Hepatocyte (in vitro differentiated cells): Measurements from ENCODE around the gene CUBN. TPM values are rescaled to one million over a fixed set of nuclear protein-coding genes. Genes with fewer than 3 reads are reported as not detected.

Experiments used
- DNase-seq: peaks from one replicate; pipeline ENCODE4 v3.0.0-alpha.2; 2016; ENCODE audit warnings: low spot score
- H2AFZ ChIP-seq: fragments of 200-600 bp; sonication (generic); 2 replicates; pipeline ENCODE4 v1.6.0; 2016; ENCODE audit warnings: antibody characterized with exemption, mild to moderate bottlenecking
- H3K27ac ChIP-seq: fragments of 200-600 bp; sonication (generic); 2 replicates; pipeline ENCODE4 v1.5.1; 2016; ENCODE audit warnings: mild to moderate bottlenecking
- H3K27me3 ChIP-seq: fragments of 200-600 bp; sonication (generic); 2 replicates; pipeline ENCODE4 v1.6.1; 2016
- H3K36me3 ChIP-seq: fragments of 200-600 bp; sonication (generic); replicated peaks from 2 replicates; pipeline ENCODE4 v1.5.1; 2016; ENCODE audit warnings: low read depth; ENCODE audit not compliant: insufficient read depth
- H3K4me1 ChIP-seq: fragments of 200-600 bp; sonication (generic); 2 replicates; pipeline ENCODE4 v1.5.1; 2016; ENCODE audit warnings: mild to moderate bottlenecking, moderate library complexity; ENCODE audit not compliant: insufficient read depth
- H3K4me2 ChIP-seq: fragments of 200-600 bp; sonication (generic); 2 replicates; pipeline ENCODE4 v1.6.0; 2016
- H3K4me3 ChIP-seq: fragments of 200-600 bp; sonication (generic); 2 replicates; pipeline ENCODE4 v1.5.1; 2016; ENCODE audit warnings: mild to moderate bottlenecking
- H3K79me2 ChIP-seq: fragments of 200-600 bp; sonication (generic); 2 replicates; pipeline ENCODE4 v1.6.0; 2017; ENCODE audit warnings: mild to moderate bottlenecking
- H3K9me2 ChIP-seq: fragments of 200-600 bp; sonication (generic); replicated peaks from 2 replicates; pipeline ENCODE4 v1.6.0; 2017; ENCODE audit warnings: mild to moderate bottlenecking; ENCODE audit not compliant: insufficient read depth
- H3K9me3 ChIP-seq: fragments of 200-600 bp; sonication (generic); 2 replicates; pipeline ENCODE4 v1.5.1; 2016; ENCODE audit warnings: low read depth, mild to moderate bottlenecking
- H4K20me1 ChIP-seq: fragments of 200-600 bp; sonication (generic); 2 replicates; pipeline ENCODE4 v1.6.0; 2016; ENCODE audit warnings: mild to moderate bottlenecking; ENCODE audit not compliant: insufficient read depth, poor library complexity, severe bottlenecking
- EZH2 ChIP-seq: fragments of 200-600 bp; sonication (generic); IDR thresholded peaks from 2 replicates; pipeline ENCODE4 v1.6.1; 2016; ENCODE audit warnings: antibody characterized with exemption, mild to moderate bottlenecking, borderline replicate concordance
- EZH2phosphoT487 ChIP-seq: fragments of 200-600 bp; sonication (generic); IDR thresholded peaks from one replicate; pipeline ENCODE4 v1.6.1; 2018; ENCODE audit warnings: antibody characterized with exemption, mild to moderate bottlenecking, low read depth, moderate library complexity; ENCODE audit not compliant: unreplicated experiment, severe bottlenecking
- WGBS: methylation state at CpG from one replicate; pipeline ENCODE4 v1.1.6; 2016; ENCODE audit warnings: low lambda C conversion rate; ENCODE audit errors: missing lambda C conversion rate; 5-methylcytosine and 5-hydroxymethylcytosine counted together
- polyA plus RNA-seq: library from polyadenylated mRNA; unstranded; fragments of >200 nt; fragmentation: Nextera tagmentation; extraction: Ambion mirVana; gene quantifications from 2 replicates; pipeline ENCODE4 v1.2.1, GENCODE V29; 2016
- total RNA-seq: library from RNA; depleted of rRNA; stranded (reverse); fragments of >200 nt; gene quantifications from 2 replicates; pipeline ENCODE4 v1.2.3, GENCODE V29; 2014
- TF ChIP-seq, protein P1 (sequence below): fragments of 200-600 bp; sonication (generic); IDR thresholded peaks from 2 replicates; pipeline ENCODE4 v1.5.1; 2016; ENCODE audit warnings: antibody characterized with exemption, mild to moderate bottlenecking; ENCODE audit not compliant: poor library complexity

Gene CUBN
- total and polyA plus RNA-seq, 2 experiments from 2014 or later = 2.0 to 10.6 TPM

GRCh38 chr10:17112566-17112965, 17.0 kb downstream of the CUBN start:
- 57% methylated on average over 3 of the region's 3 CpGs for WGBS

GRCh38 chr10:17109475-17110207, 20.0 kb downstream of the CUBN start:
- Histone ChIP-seq H2AFZ (no peak overlapping the region), H4K20me1 (no peaks in the 10 kb centered on the region), H3K4me1 (no peaks in the 10 kb centered on the region), H3K9me2 (no peaks in the 10 kb centered on the region), H3K4me3 (no peak overlapping the region), H3K27me3 (no peaks in the 10 kb centered on the region), H3K36me3 (no peaks in the 10 kb centered on the region), H3K27ac (no peak overlapping the region), H3K4me2 (no peak overlapping the region), H3K9me3 (no peaks in the 10 kb centered on the region), H3K79me2 (no peaks in the 10 kb centered on the region)
- no peak for DNase-seq
- TF ChIP-seq EZH2phosphoT487 = no peak
- TF ChIP-seq, protein P1, sequence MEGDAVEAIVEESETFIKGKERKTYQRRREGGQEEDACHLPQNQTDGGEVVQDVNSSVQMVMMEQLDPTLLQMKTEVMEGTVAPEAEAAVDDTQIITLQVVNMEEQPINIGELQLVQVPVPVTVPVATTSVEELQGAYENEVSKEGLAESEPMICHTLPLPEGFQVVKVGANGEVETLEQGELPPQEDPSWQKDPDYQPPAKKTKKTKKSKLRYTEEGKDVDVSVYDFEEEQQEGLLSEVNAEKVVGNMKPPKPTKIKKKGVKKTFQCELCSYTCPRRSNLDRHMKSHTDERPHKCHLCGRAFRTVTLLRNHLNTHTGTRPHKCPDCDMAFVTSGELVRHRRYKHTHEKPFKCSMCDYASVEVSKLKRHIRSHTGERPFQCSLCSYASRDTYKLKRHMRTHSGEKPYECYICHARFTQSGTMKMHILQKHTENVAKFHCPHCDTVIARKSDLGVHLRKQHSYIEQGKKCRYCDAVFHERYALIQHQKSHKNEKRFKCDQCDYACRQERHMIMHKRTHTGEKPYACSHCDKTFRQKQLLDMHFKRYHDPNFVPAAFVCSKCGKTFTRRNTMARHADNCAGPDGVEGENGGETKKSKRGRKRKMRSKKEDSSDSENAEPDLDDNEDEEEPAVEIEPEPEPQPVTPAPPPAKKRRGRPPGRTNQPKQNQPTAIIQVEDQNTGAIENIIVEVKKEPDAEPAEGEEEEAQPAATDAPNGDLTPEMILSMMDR = no peak
- TF ChIP-seq EZH2 = no peak
- WGBS = 92% methylated on average over 3 of the region's 3 CpGs

More at GRCh38 chr10:17112566-17112965, 17.0 kb downstream of the CUBN start:
- no peak overlapping the region for H3K4me3 ChIP-seq
- H3K9me3 ChIP-seq = no peaks in the 10 kb centered on the region
- H3K4me2 ChIP-seq = no peak overlapping the region
- no peak for DNase-seq
- H3K27ac ChIP-seq = no peak overlapping the region
- no peaks in the 10 kb centered on the region for H3K27me3 ChIP-seq
- H4K20me1 ChIP-seq = no peaks in the 10 kb centered on the region
- TF ChIP-seq EZH2phosphoT487 (no peak), EZH2 (no peak)
- TF ChIP-seq, protein P1 = no peak
- no peaks in the 10 kb centered on the region for H3K9me2 ChIP-seq
- no peaks in the 10 kb centered on the region for H3K79me2 ChIP-seq
- H3K4me1 ChIP-seq = no peaks in the 10 kb centered on the region
- no peaks in the 10 kb centered on the region for H3K36me3 ChIP-seq
- no peak overlapping the region for H2AFZ ChIP-seq

DNA sequence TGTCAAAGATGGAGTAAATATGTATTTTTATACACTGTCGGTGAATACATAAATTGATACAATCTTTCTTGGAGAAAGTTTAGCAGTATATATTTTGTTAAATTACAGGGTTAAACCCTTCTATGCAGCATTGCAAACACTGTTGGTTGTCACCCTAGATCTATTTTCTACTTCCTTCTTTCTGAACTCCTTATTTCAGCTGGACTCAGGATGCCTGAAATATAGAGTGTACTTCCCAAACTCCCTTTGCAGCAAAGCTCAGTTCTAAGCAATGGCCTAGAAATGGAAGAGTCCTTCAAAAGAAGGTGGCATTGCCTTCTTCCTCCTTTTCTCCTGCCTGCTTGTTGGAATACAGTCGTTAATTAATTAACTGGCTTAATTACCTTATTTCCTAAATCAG, 20.6 kb downstream of the CUBN start:
- Histone ChIP-seq H3K36me3 (no peaks in the 10 kb centered on the region), H3K4me3 (no peak overlapping the region), H2AFZ (no peak overlapping the region), H3K4me2 (no peak overlapping the region), H3K79me2 (no peaks in the 10 kb centered on the region), H3K27ac (no peak overlapping the region), H3K9me3 (no peaks in the 10 kb centered on the region), H3K9me2 (no peaks in the 10 kb centered on the region), H4K20me1 (no peaks in the 10 kb centered on the region), H3K27me3 (no peaks in the 10 kb centered on the region), H3K4me1 (no peaks in the 10 kb centered on the region)
- WGBS = 98% methylated on average over 2 of the region's 2 CpGs
- TF ChIP-seq EZH2phosphoT487 = no peak
- TF ChIP-seq, protein P1 = no peak
- no peak for TF ChIP-seq EZH2
- no peak for DNase-seq
